Hepatocyte (in vitro differentiated cells): Measurements from ENCODE around the gene CFAP77. TPM values are rescaled to one million over a fixed set of nuclear protein-coding genes. Genes with fewer than 3 reads are reported as not detected.

Source experiments
- DNase-seq: peaks from one replicate; pipeline ENCODE4 v3.0.0-alpha.2; 2016; ENCODE audit warnings: low spot score
- H2AFZ ChIP-seq: fragments of 200-600 bp; sonication (generic); 2 replicates; pipeline ENCODE4 v1.6.0; 2016; ENCODE audit warnings: antibody characterized with exemption, mild to moderate bottlenecking
- H3K27ac ChIP-seq: fragments of 200-600 bp; sonication (generic); 2 replicates; pipeline ENCODE4 v1.5.1; 2016; ENCODE audit warnings: mild to moderate bottlenecking
- H3K27me3 ChIP-seq: fragments of 200-600 bp; sonication (generic); 2 replicates; pipeline ENCODE4 v1.6.1; 2016
- H3K36me3 ChIP-seq: fragments of 200-600 bp; sonication (generic); replicated peaks from 2 replicates; pipeline ENCODE4 v1.5.1; 2016; ENCODE audit warnings: low read depth; ENCODE audit not compliant: insufficient read depth
- H3K4me1 ChIP-seq: fragments of 200-600 bp; sonication (generic); 2 replicates; pipeline ENCODE4 v1.5.1; 2016; ENCODE audit warnings: mild to moderate bottlenecking, moderate library complexity; ENCODE audit not compliant: insufficient read depth
- H3K4me2 ChIP-seq: fragments of 200-600 bp; sonication (generic); 2 replicates; pipeline ENCODE4 v1.6.0; 2016
- H3K4me3 ChIP-seq: fragments of 200-600 bp; sonication (generic); 2 replicates; pipeline ENCODE4 v1.5.1; 2016; ENCODE audit warnings: mild to moderate bottlenecking
- H3K79me2 ChIP-seq: fragments of 200-600 bp; sonication (generic); 2 replicates; pipeline ENCODE4 v1.6.0; 2017; ENCODE audit warnings: mild to moderate bottlenecking
- H3K9me2 ChIP-seq: fragments of 200-600 bp; sonication (generic); replicated peaks from 2 replicates; pipeline ENCODE4 v1.6.0; 2017; ENCODE audit warnings: mild to moderate bottlenecking; ENCODE audit not compliant: insufficient read depth
- H3K9me3 ChIP-seq: fragments of 200-600 bp; sonication (generic); 2 replicates; pipeline ENCODE4 v1.5.1; 2016; ENCODE audit warnings: low read depth, mild to moderate bottlenecking
- H4K20me1 ChIP-seq: fragments of 200-600 bp; sonication (generic); 2 replicates; pipeline ENCODE4 v1.6.0; 2016; ENCODE audit warnings: mild to moderate bottlenecking; ENCODE audit not compliant: insufficient read depth, poor library complexity, severe bottlenecking
- EZH2 ChIP-seq: fragments of 200-600 bp; sonication (generic); IDR thresholded peaks from 2 replicates; pipeline ENCODE4 v1.6.1; 2016; ENCODE audit warnings: antibody characterized with exemption, mild to moderate bottlenecking, borderline replicate concordance
- EZH2phosphoT487 ChIP-seq: fragments of 200-600 bp; sonication (generic); IDR thresholded peaks from one replicate; pipeline ENCODE4 v1.6.1; 2018; ENCODE audit warnings: antibody characterized with exemption, mild to moderate bottlenecking, low read depth, moderate library complexity; ENCODE audit not compliant: unreplicated experiment, severe bottlenecking
- WGBS: methylation state at CpG from one replicate; pipeline ENCODE4 v1.1.6; 2016; ENCODE audit warnings: low lambda C conversion rate; ENCODE audit errors: missing lambda C conversion rate; 5-methylcytosine and 5-hydroxymethylcytosine counted together
- polyA plus RNA-seq: library from polyadenylated mRNA; unstranded; fragments of >200 nt; fragmentation: Nextera tagmentation; extraction: Ambion mirVana; gene quantifications from 2 replicates; pipeline ENCODE4 v1.2.1, GENCODE V29; 2016
- total RNA-seq: library from RNA; depleted of rRNA; stranded (reverse); fragments of >200 nt; gene quantifications from 2 replicates; pipeline ENCODE4 v1.2.3, GENCODE V29; 2014
- TF ChIP-seq, protein P1 (sequence below): fragments of 200-600 bp; sonication (generic); IDR thresholded peaks from 2 replicates; pipeline ENCODE4 v1.5.1; 2016; ENCODE audit warnings: antibody characterized with exemption, mild to moderate bottlenecking; ENCODE audit not compliant: poor library complexity

The CFAP77 gene
- total and polyA plus RNA-seq, 2 experiments from 2014 or later = 0.70 to 1.2 TPM

- Histone ChIP-seq H2AFZ (no peak overlapping the region), H4K20me1 (no peaks in the 10 kb centered on the region), H3K27me3 (peaks cover 14% of the 10 kb centered on the region), H3K4me2 (no peak overlapping the region), H3K4me1 (no peaks in the 10 kb centered on the region), H3K36me3 (no peaks in the 10 kb centered on the region), H3K9me2 (no peaks in the 10 kb centered on the region), H3K27ac (no peak overlapping the region), H3K79me2 (no peaks in the 10 kb centered on the region), H3K9me3 (no peaks in the 10 kb centered on the region), H3K4me3 (no peak overlapping the region)
- WGBS = 94% methylated on average over 23 of the region's 23 CpGs
- DNase-seq = no peak
- TF ChIP-seq, protein P1, sequence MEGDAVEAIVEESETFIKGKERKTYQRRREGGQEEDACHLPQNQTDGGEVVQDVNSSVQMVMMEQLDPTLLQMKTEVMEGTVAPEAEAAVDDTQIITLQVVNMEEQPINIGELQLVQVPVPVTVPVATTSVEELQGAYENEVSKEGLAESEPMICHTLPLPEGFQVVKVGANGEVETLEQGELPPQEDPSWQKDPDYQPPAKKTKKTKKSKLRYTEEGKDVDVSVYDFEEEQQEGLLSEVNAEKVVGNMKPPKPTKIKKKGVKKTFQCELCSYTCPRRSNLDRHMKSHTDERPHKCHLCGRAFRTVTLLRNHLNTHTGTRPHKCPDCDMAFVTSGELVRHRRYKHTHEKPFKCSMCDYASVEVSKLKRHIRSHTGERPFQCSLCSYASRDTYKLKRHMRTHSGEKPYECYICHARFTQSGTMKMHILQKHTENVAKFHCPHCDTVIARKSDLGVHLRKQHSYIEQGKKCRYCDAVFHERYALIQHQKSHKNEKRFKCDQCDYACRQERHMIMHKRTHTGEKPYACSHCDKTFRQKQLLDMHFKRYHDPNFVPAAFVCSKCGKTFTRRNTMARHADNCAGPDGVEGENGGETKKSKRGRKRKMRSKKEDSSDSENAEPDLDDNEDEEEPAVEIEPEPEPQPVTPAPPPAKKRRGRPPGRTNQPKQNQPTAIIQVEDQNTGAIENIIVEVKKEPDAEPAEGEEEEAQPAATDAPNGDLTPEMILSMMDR = no peak
- TF ChIP-seq EZH2 (no peak), EZH2phosphoT487 (no peak)
These were observed 89.2 kb downstream of the CFAP77 start for GRCh38 chr9:132499251-132499650.

DNA sequence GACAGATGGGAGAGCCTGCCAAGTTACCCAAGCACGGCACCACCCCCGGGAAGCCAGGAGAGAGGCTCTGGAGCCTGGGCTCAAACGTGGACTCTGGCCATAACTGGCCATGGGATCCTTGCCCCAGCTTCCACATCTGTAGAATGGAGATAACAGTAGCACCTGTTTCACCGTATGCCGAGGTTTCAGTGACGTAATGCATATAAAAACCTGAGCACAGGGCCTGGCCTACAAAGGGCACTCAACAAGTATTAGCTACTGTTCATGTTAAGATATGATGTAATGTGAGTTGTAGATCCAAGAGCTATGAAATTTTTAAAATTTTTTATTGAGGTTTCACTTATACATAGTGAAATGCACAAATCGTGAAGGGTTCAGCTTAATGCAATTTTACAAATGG lies 90.2 kb downstream of the CFAP77 start:
- no peak overlapping the region for H3K4me2 ChIP-seq
- H3K9me2 ChIP-seq = no peaks in the 10 kb centered on the region
- H3K27ac ChIP-seq = no peak overlapping the region
- WGBS = 94% methylated on average over 7 of the region's 7 CpGs
- no peak for DNase-seq
- TF ChIP-seq EZH2phosphoT487 (no peak), EZH2 (no peak)
- TF ChIP-seq, protein P1 = no peak
- no peaks in the 10 kb centered on the region for H4K20me1 ChIP-seq
- peaks cover 23% of the 10 kb centered on the region for H3K27me3 ChIP-seq
- H3K4me3 ChIP-seq = no peak overlapping the region
- H3K4me1 ChIP-seq = no peaks in the 10 kb centered on the region
- no peaks in the 10 kb centered on the region for H3K36me3 ChIP-seq
- H3K79me2 ChIP-seq = no peaks in the 10 kb centered on the region
- H2AFZ ChIP-seq = no peak overlapping the region
- no peaks in the 10 kb centered on the region for H3K9me3 ChIP-seq

GRCh38 chr9:132502480-132502879 lies 92.5 kb downstream of the CFAP77 start:
- H3K36me3 ChIP-seq = no peaks in the 10 kb centered on the region
- no peak overlapping the region for H3K4me3 ChIP-seq
- WGBS = 93% methylated on average over 12 of the region's 12 CpGs
- no peak for DNase-seq
- no peak overlapping the region for H3K27ac ChIP-seq
- no peaks in the 10 kb centered on the region for H3K9me3 ChIP-seq
- no peak overlapping the region for H2AFZ ChIP-seq
- H3K79me2 ChIP-seq = no peaks in the 10 kb centered on the region
- H3K27me3 ChIP-seq = peaks cover 36% of the 10 kb centered on the region
- H3K9me2 ChIP-seq = no peaks in the 10 kb centered on the region
- TF ChIP-seq, protein P1 = no peak
- no peak for TF ChIP-seq EZH2phosphoT487
- no peaks in the 10 kb centered on the region for H4K20me1 ChIP-seq
- no peak overlapping the region for H3K4me2 ChIP-seq
- no peaks in the 10 kb centered on the region for H3K4me1 ChIP-seq

- no peak overlapping the region for H3K4me3 ChIP-seq
- WGBS = 82% methylated on average over 6 of the region's 6 CpGs
- TF ChIP-seq, protein P1 = no peak
- TF ChIP-seq EZH2phosphoT487 (no peak), EZH2 (no peak)
- no peaks in the 10 kb centered on the region for H3K9me2 ChIP-seq
- no peaks in the 10 kb centered on the region for H3K36me3 ChIP-seq
- H3K27me3 ChIP-seq = peaks cover 36% of the 10 kb centered on the region
- H3K4me1 ChIP-seq = no peaks in the 10 kb centered on the region
- H4K20me1 ChIP-seq = no peaks in the 10 kb centered on the region
- no peak overlapping the region for H3K4me2 ChIP-seq
- no peak overlapping the region for H3K27ac ChIP-seq
- no peaks in the 10 kb centered on the region for H3K79me2 ChIP-seq
- no peak overlapping the region for H2AFZ ChIP-seq
- H3K9me3 ChIP-seq = no peaks in the 10 kb centered on the region
- no peak for DNase-seq
These were observed 93.1 kb downstream of the CFAP77 start for GRCh38 chr9:132503116-132503515.
